SK-N-SH (cell line): Measurements from ENCODE around the gene RGS4. TPM values are rescaled to one million over a fixed set of nuclear protein-coding genes. Genes with fewer than 3 reads are reported as not detected.

Experiments used
- CTCF ChIA-PET: fragments of 300-600, 350-600 bp; formaldehyde crosslinking; extraction: SDS; loops from one replicate; lab custom pipeline; 2021; lab: Yijun Ruan, JAX
- POLR2A ChIA-PET: fragments of 350-600 bp; sonication (Branson Sonifier 250); formaldehyde crosslinking; extraction: SDS; loops from one replicate; lab custom pipeline; 2020; ENCODE audit warnings: antibody characterized with exemption, inconsistent platforms; lab: Yijun Ruan, JAX
- DNase-seq: peaks from one replicate; pipeline ENCODE4 v3.0.0; 2012
- H2AFZ ChIP-seq: fragments of 200-600 bp; sonication (generic); 2 replicates; pipeline ENCODE4 v1.8.1; 2016; ENCODE audit warnings: antibody characterized with exemption, mild to moderate bottlenecking, low read depth
- H3F3A ChIP-seq: fragments of 200-600 bp; sonication (generic); replicated peaks from 2 replicates; pipeline ENCODE3; 2016; ENCODE audit warnings: antibody characterized with exemption, mild to moderate bottlenecking; ENCODE audit not compliant: insufficient read depth
- H3K27ac ChIP-seq, 2 experiments: fragments of 200-500 bp in 1 of 2; fragments of 200-600 bp in 1 of 2; sonication (Bioruptor generic) in 1 of 2; sonication (generic), shearing (Covaris generic) in 1 of 2; 2 replicates each; pipeline versions ENCODE4 v1.5.1 to v1.6.1; 2014 to 2016; ENCODE audit warnings: low read depth in 2 of 2, inconsistent platforms in 1 of 2, low read length in 1 of 2, mild to moderate bottlenecking in 1 of 2, mixed read lengths in 1 of 2
- H3K27me3 ChIP-seq: fragments of 200-600 bp; sonication (generic), shearing (Covaris generic); 2 replicates; pipeline ENCODE4 v1.6.1; 2016; ENCODE audit warnings: mixed run types; ENCODE audit not compliant: insufficient read depth
- H3K36me3 ChIP-seq, 2 experiments: fragments of 200-500 bp in 1 of 2; fragments of 200-600 bp in 1 of 2; sonication (Bioruptor generic) in 1 of 2; sonication (generic) in 1 of 2; replicated peaks in 1 of 2; 2 replicates each; pipeline versions ENCODE3 to v1.5.1; 2014 to 2016; ENCODE audit warnings: low read length in 1 of 2, mild to moderate bottlenecking in 1 of 2; ENCODE audit not compliant: insufficient read depth in 2 of 2, control insufficient read depth in 1 of 2
- H3K4me1 ChIP-seq, 2 experiments: fragments of 200-500 bp in 1 of 2; fragments of 200-600 bp in 1 of 2; sonication (Bioruptor generic) in 1 of 2; sonication (generic), shearing (Covaris generic) in 1 of 2; 2 replicates each; pipeline versions ENCODE4 v1.5.1 to v1.6.1; 2014 to 2016; ENCODE audit warnings: low read depth in 1 of 2, low read length in 1 of 2, mixed run types in 1 of 2; ENCODE audit not compliant: insufficient read depth in 2 of 2, control insufficient read depth in 1 of 2
- H3K4me2 ChIP-seq: fragments of 200-600 bp; sonication (generic), shearing (Covaris generic); 2 replicates; pipeline ENCODE4 v1.6.1; 2017; ENCODE audit warnings: mixed run types
- H3K4me3 ChIP-seq, 2 experiments: fragments of 200-500 bp in 1 of 2; fragments of 200-600 bp in 1 of 2; sonication (Bioruptor generic) in 1 of 2; sonication (generic), shearing (Covaris generic) in 1 of 2; 2 replicates each; pipeline versions ENCODE4 v1.5.1 to v1.8.1; 2014 to 2016; ENCODE audit warnings: low read depth in 2 of 2, inconsistent platforms in 1 of 2, low read length in 1 of 2, mild to moderate bottlenecking in 1 of 2, mixed read lengths in 1 of 2, moderate library complexity in 1 of 2
- H3K79me2 ChIP-seq: fragments of 200-600 bp; sonication (generic); 2 replicates; pipeline ENCODE4 v1.8.1; 2017; ENCODE audit warnings: mild to moderate bottlenecking; ENCODE audit not compliant: insufficient read depth
- H3K9ac ChIP-seq: fragments of 200-600 bp; sonication (generic); 2 replicates; pipeline ENCODE4 v1.6.1; 2017; ENCODE audit warnings: mixed run types
- H3K9me2 ChIP-seq: fragments of 200-600 bp; sonication (generic); 2 replicates; pipeline ENCODE4 v1.6.1; 2017; ENCODE audit warnings: mixed run types
- H3K9me3 ChIP-seq: fragments of 200-600 bp; sonication (generic); 2 replicates; pipeline ENCODE4 v1.6.1; 2017; ENCODE audit warnings: mixed run types, mild to moderate bottlenecking, moderate library complexity
- H4K20me1 ChIP-seq: fragments of 200-600 bp; sonication (generic); 2 replicates; pipeline ENCODE4 v1.6.1; 2017; ENCODE audit warnings: mild to moderate bottlenecking, mixed run types; ENCODE audit not compliant: insufficient read depth
- CHD2 ChIP-seq: fragments of 150-350 bp; IDR thresholded peaks from 2 replicates; pipeline ENCODE4 v1.6.1; 2018; ENCODE audit warnings: low read length; ENCODE audit not compliant: partially characterized antibody
- ELF1 ChIP-seq: IDR thresholded peaks from 2 replicates; pipeline ENCODE4 v1.4.0; 2012
- EP300 ChIP-seq, 2 experiments: IDR thresholded peaks; 2 replicates each; pipeline versions ENCODE4 v1.4.0 to v1.6.1; 2012; ENCODE audit warnings: borderline replicate concordance in 1 of 2, low read depth in 1 of 2, low read length in 1 of 2
- EZH2phosphoT487 ChIP-seq: fragments of 200-600 bp; sonication (generic); IDR thresholded peaks from 2 replicates; pipeline ENCODE4 v1.6.1; 2017; ENCODE audit warnings: low read depth, mixed run types, mild to moderate bottlenecking, antibody characterized with exemption, moderate library complexity, borderline replicate concordance
- FOSL2 ChIP-seq: IDR thresholded peaks from 2 replicates; pipeline ENCODE4 v1.4.0; 2012; ENCODE audit warnings: low read depth, mild to moderate bottlenecking, moderate library complexity, borderline replicate concordance
- FOXM1 ChIP-seq: IDR thresholded peaks from 2 replicates; pipeline ENCODE4 v1.4.0; 2012; ENCODE audit warnings: low read depth, mild to moderate bottlenecking
- JUND ChIP-seq: IDR thresholded peaks from 2 replicates; pipeline ENCODE4 v1.4.0; 2012
- NFIC ChIP-seq: IDR thresholded peaks from 2 replicates; pipeline ENCODE4 v1.4.0; 2012; ENCODE audit warnings: borderline replicate concordance
- RCOR1 ChIP-seq: fragments of 150-350 bp; IDR thresholded peaks from 2 replicates; pipeline ENCODE4 v1.6.1; 2017; ENCODE audit warnings: antibody characterized with exemption, low read length
- RFX5 ChIP-seq: IDR thresholded peaks from 2 replicates; pipeline ENCODE4 v1.6.1; 2012; ENCODE audit warnings: mild to moderate bottlenecking, improper control_type of control experiment, low read length
- SMC3 ChIP-seq: IDR thresholded peaks from 2 replicates; pipeline ENCODE4 v1.6.1; 2012; ENCODE audit warnings: low read depth, low read length, improper control_type of control experiment
- TAF1 ChIP-seq: IDR thresholded peaks from 2 replicates; pipeline ENCODE4 v1.6.1; 2012; ENCODE audit warnings: low read depth, mild to moderate bottlenecking, low read length, moderate library complexity, borderline replicate concordance
- TEAD4 ChIP-seq: IDR thresholded peaks from 2 replicates; pipeline ENCODE4 v1.4.0; 2012; ENCODE audit warnings: mild to moderate bottlenecking, borderline replicate concordance; ENCODE audit not compliant: insufficient read depth
- YY1 ChIP-seq: IDR thresholded peaks from 2 replicates; pipeline ENCODE4 v1.4.0; 2012; ENCODE audit warnings: low read depth, mild to moderate bottlenecking
- WGBS: methylation state at CpG from one replicate; pipeline ENCODE4 v1.1.6; 2017; ENCODE audit warnings: low lambda C conversion rate; 5-methylcytosine and 5-hydroxymethylcytosine counted together
- polyA plus RNA-seq, 3 experiments: library from polyadenylated mRNA; depleted of rRNA; stranded (reverse); fragments of >200 nt; gene quantifications; 2 replicates each; pipeline ENCODE4 v1.2.3, GENCODE V29; 2012
- TF ChIP-seq, protein P1 (sequence below): IDR thresholded peaks from 2 replicates; pipeline ENCODE4 v1.6.1; 2012; ENCODE audit warnings: mild to moderate bottlenecking, low read depth, low read length, moderate library complexity
- TF ChIP-seq, protein P2 (sequence below): fragments of 200-600 bp; sonication (generic); IDR thresholded peaks from 2 replicates; pipeline ENCODE4 v1.6.1; 2017; ENCODE audit warnings: antibody characterized with exemption, mild to moderate bottlenecking, moderate library complexity
- TF ChIP-seq, protein P3 (sequence below): IDR thresholded peaks from 2 replicates; pipeline ENCODE4 v1.4.0; 2012; ENCODE audit warnings: low read depth, borderline replicate concordance
- TF ChIP-seq, protein P4 (sequence below): fragments of 150-350 bp; IDR thresholded peaks from 2 replicates; pipeline ENCODE4 v1.6.1; 2017; ENCODE audit warnings: antibody characterized with exemption, low read length, low read depth, borderline replicate concordance

Gene RGS4
- polyA plus RNA-seq, 1 of the 3 experiments (the other 2 are of a cell fraction): 124 TPM

DNA sequence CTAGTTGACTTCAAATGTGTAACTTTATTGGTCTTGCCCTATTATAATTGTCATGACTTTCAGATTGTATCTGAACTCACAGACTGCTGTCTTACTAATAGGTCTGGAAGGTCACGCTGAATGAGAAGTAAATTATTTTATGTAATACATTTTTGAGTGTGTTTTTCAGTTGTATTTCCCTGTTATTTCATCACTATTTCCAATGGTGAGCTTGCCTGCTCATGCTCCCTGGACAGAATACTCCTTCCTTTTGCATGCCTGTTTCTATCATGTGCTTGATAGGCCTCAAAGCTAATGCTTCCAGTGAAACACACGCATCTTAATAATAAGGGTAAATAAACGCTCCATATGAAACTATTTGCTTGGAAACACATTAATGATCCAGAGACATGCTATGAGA lies 7.3 kb downstream of the RGS4 start:
- DNase-seq: no peak
- Histone ChIP-seq H3F3A (peaks cover 62% of the 10 kb centered on the region), H3K4me3 (no peak overlapping the region; a peak in 1 of 4 replicates), H3K79me2 (peaks cover 29% of the 10 kb centered on the region), H2AFZ (no peak overlapping the region), H4K20me1 (no peaks in the 10 kb centered on the region; the same call in 1 of the 2 replicates), H3K9me3 (no peaks in the 10 kb centered on the region), H3K36me3 (peaks cover 48 to 55% of the 10 kb centered on the region in 2 experiments), H3K27me3 (no peaks in the 10 kb centered on the region)
- CTCF ChIA-PET: interaction anchor here (0.7 kb wide), 1 partner anchor 198 kb away, joined by 3 read pairs; no protein-coding TSS in a partner anchor
- 86% methylated on average over 3 of the region's 3 CpGs for WGBS
- no peak for TF ChIP-seq TEAD4
- TF ChIP-seq RFX5: no peak
- no peak for TF ChIP-seq ELF1
- no peak for TF ChIP-seq JUND
- TF ChIP-seq, protein P1, sequence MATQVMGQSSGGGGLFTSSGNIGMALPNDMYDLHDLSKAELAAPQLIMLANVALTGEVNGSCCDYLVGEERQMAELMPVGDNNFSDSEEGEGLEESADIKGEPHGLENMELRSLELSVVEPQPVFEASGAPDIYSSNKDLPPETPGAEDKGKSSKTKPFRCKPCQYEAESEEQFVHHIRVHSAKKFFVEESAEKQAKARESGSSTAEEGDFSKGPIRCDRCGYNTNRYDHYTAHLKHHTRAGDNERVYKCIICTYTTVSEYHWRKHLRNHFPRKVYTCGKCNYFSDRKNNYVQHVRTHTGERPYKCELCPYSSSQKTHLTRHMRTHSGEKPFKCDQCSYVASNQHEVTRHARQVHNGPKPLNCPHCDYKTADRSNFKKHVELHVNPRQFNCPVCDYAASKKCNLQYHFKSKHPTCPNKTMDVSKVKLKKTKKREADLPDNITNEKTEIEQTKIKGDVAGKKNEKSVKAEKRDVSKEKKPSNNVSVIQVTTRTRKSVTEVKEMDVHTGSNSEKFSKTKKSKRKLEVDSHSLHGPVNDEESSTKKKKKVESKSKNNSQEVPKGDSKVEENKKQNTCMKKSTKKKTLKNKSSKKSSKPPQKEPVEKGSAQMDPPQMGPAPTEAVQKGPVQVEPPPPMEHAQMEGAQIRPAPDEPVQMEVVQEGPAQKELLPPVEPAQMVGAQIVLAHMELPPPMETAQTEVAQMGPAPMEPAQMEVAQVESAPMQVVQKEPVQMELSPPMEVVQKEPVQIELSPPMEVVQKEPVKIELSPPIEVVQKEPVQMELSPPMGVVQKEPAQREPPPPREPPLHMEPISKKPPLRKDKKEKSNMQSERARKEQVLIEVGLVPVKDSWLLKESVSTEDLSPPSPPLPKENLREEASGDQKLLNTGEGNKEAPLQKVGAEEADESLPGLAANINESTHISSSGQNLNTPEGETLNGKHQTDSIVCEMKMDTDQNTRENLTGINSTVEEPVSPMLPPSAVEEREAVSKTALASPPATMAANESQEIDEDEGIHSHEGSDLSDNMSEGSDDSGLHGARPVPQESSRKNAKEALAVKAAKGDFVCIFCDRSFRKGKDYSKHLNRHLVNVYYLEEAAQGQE: no peak
- TF ChIP-seq, protein P2, sequence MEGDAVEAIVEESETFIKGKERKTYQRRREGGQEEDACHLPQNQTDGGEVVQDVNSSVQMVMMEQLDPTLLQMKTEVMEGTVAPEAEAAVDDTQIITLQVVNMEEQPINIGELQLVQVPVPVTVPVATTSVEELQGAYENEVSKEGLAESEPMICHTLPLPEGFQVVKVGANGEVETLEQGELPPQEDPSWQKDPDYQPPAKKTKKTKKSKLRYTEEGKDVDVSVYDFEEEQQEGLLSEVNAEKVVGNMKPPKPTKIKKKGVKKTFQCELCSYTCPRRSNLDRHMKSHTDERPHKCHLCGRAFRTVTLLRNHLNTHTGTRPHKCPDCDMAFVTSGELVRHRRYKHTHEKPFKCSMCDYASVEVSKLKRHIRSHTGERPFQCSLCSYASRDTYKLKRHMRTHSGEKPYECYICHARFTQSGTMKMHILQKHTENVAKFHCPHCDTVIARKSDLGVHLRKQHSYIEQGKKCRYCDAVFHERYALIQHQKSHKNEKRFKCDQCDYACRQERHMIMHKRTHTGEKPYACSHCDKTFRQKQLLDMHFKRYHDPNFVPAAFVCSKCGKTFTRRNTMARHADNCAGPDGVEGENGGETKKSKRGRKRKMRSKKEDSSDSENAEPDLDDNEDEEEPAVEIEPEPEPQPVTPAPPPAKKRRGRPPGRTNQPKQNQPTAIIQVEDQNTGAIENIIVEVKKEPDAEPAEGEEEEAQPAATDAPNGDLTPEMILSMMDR: no peak
- TF ChIP-seq, protein P3, sequence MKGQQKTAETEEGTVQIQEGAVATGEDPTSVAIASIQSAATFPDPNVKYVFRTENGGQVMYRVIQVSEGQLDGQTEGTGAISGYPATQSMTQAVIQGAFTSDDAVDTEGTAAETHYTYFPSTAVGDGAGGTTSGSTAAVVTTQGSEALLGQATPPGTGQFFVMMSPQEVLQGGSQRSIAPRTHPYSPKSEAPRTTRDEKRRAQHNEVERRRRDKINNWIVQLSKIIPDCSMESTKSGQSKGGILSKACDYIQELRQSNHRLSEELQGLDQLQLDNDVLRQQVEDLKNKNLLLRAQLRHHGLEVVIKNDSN: no peak
- TF ChIP-seq CHD2: no peak
- no peak for TF ChIP-seq FOSL2
- TF ChIP-seq EP300 (IDR thresholded peaks at IDR 0.05; ENCODE audit: borderline replicate concordance in 1 of 2, low read depth in 1 of 2, low read length in 1 of 2): no peak
- no peak for TF ChIP-seq EZH2phosphoT487
- no peak for TF ChIP-seq YY1
- TF ChIP-seq RCOR1: no peak
- no peak for TF ChIP-seq NFIC
- TF ChIP-seq SMC3: no peak
- TF ChIP-seq, protein P4, sequence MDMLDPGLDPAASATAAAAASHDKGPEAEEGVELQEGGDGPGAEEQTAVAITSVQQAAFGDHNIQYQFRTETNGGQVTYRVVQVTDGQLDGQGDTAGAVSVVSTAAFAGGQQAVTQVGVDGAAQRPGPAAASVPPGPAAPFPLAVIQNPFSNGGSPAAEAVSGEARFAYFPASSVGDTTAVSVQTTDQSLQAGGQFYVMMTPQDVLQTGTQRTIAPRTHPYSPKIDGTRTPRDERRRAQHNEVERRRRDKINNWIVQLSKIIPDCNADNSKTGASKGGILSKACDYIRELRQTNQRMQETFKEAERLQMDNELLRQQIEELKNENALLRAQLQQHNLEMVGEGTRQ: no peak
- no peak for TF ChIP-seq FOXM1
- TF ChIP-seq TAF1: no peak
- TF ChIP-seq, all 33 proteins: peak for 0
- Histone ChIP-seq H3K9ac (no peak overlapping the region), H3K9me2 (no peaks in the 10 kb centered on the region), H3K27ac (peak overlapping the region; percentile 91 to 99), H3K4me2 (no peak overlapping the region), H3K4me1 (peaks cover 25 to 29% of the 10 kb centered on the region in 2 experiments; a peak in 3 of 4 replicates)
- POLR2A ChIA-PET: interaction anchor here (0.7 to 2.1 kb wide), 10 partner anchors 25 to 215 kb away, joined by 3 to 27 read pairs (median 6); partner anchors contain the start of gene CCDC190
